Mesendoderm (in vitro differentiated cells): ENCODE results near the gene MICB.
A peak's percentile ranks its signal among the peaks of the same experiment; 100 is the strongest.

ENCODE experiments used
- DNase-seq: peaks from one replicate; pipeline ENCODE4 v3.0.0; 2013
- H2AK5ac ChIP-seq: 2 replicates; pipeline ENCODE4 v1.6.1; 2013; ENCODE audit warnings: low read length, inconsistent platforms
- H2BK120ac ChIP-seq: 2 replicates; pipeline ENCODE4 v1.6.1; 2013; ENCODE audit warnings: low read depth, mild to moderate bottlenecking, low read length, moderate library complexity, mixed read lengths
- H2BK15ac ChIP-seq: replicated peaks from 2 replicates; pipeline ENCODE4 v1.6.1; 2013; ENCODE audit warnings: low read depth, mild to moderate bottlenecking, moderate library complexity
- H2BK5ac ChIP-seq: 2 replicates; pipeline ENCODE4 v1.6.1; 2013; ENCODE audit warnings: low read length, inconsistent platforms
- H3K18ac ChIP-seq: 2 replicates; pipeline ENCODE4 v1.6.1; 2013; ENCODE audit warnings: mild to moderate bottlenecking, low read length, mixed read lengths
- H3K23ac ChIP-seq: one replicate; pipeline ENCODE4 v1.6.1; 2013; ENCODE audit warnings: low read length
- H3K27ac ChIP-seq: 2 replicates; pipeline ENCODE4 v1.5.1; 2013; ENCODE audit warnings: low read depth, mild to moderate bottlenecking, inconsistent platforms, low read length, moderate library complexity
- H3K27me3 ChIP-seq: 2 replicates; pipeline ENCODE4 v1.6.1; 2013; ENCODE audit warnings: low read length, control low read depth, mild to moderate bottlenecking, inconsistent platforms; ENCODE audit not compliant: insufficient read depth, poor library complexity
- H3K36me3 ChIP-seq: 2 replicates; pipeline ENCODE4 v1.6.1; 2013; ENCODE audit warnings: low read length, inconsistent platforms; ENCODE audit not compliant: control insufficient read depth, insufficient read depth
- H3K4ac ChIP-seq: one replicate; pipeline ENCODE4 v1.6.1; 2013; ENCODE audit warnings: low read depth, mild to moderate bottlenecking, low read length, moderate library complexity
- H3K4me1 ChIP-seq: 2 replicates; pipeline ENCODE4 v1.6.1; 2013; ENCODE audit warnings: low read depth, low read length, inconsistent platforms; ENCODE audit not compliant: control insufficient read depth
- H3K4me2 ChIP-seq: 2 replicates; pipeline ENCODE4 v1.6.1; 2013; ENCODE audit warnings: low read length
- H3K4me3 ChIP-seq: 2 replicates; pipeline ENCODE4 v1.5.1; 2013; ENCODE audit warnings: mild to moderate bottlenecking, low read length
- H3K56ac ChIP-seq: one replicate; pipeline ENCODE4 v1.6.1; 2013; ENCODE audit warnings: low read length
- H3K79me1 ChIP-seq: 2 replicates; pipeline ENCODE4 v1.6.1; 2013; ENCODE audit warnings: low read length, inconsistent platforms
- H3K79me2 ChIP-seq: 2 replicates; pipeline ENCODE4 v1.6.1; 2013; ENCODE audit warnings: mild to moderate bottlenecking, low read length; ENCODE audit not compliant: control insufficient read depth, insufficient read depth
- H3K9ac ChIP-seq: 2 replicates; pipeline ENCODE4 v1.6.1; 2013; ENCODE audit warnings: low read length, inconsistent platforms
- H4K5ac ChIP-seq: one replicate; pipeline ENCODE4 v1.6.1; 2013; ENCODE audit warnings: low read length
- H4K8ac ChIP-seq: one replicate; pipeline ENCODE4 v1.6.1; 2013; ENCODE audit warnings: low read depth, mild to moderate bottlenecking, control low read depth, low read length, moderate library complexity
- WGBS: extraction: QIAGEN DNeasy Blood & Tissue Kit; methylation state at CpG from one replicate; pipeline ENCODE4 v1.1.7; 2013; ENCODE audit warnings: low lambda C conversion rate, missing lambda C conversion rate; ENCODE audit not compliant: insufficient coverage; ENCODE audit errors: extremely low coverage; 5-methylcytosine and 5-hydroxymethylcytosine counted together

The MICB gene

GRCh38 chr6:31545291-31545690, 47.3 kb downstream of the MICB start:
- H2AK5ac ChIP-seq = no peak overlapping the region
- peak overlapping the region; percentile 73 for H3K56ac ChIP-seq
- no peak overlapping the region for H2BK5ac ChIP-seq
- H3K23ac ChIP-seq = no peak overlapping the region
- H3K79me2 ChIP-seq = peaks cover 15% of the 10 kb centered on the region
- peaks cover 7% of the 10 kb centered on the region for H3K79me1 ChIP-seq
- H2BK15ac ChIP-seq = no peak overlapping the region
- no peaks in the 10 kb centered on the region for H3K36me3 ChIP-seq
- WGBS = no CpG with 5 or more reads among the region's 7 CpGs
- H3K4ac ChIP-seq = no peak overlapping the region
- H3K27ac ChIP-seq = no peak overlapping the region
- H3K9ac ChIP-seq = no peak overlapping the region
- no peak overlapping the region for H4K8ac ChIP-seq
- no peak overlapping the region for H3K4me2 ChIP-seq
- no peaks in the 10 kb centered on the region for H3K4me1 ChIP-seq
- H2BK120ac ChIP-seq = no peak overlapping the region
- no peak for DNase-seq
- H4K5ac ChIP-seq = no peak overlapping the region
- no peaks in the 10 kb centered on the region for H3K27me3 ChIP-seq
- no peak overlapping the region for H3K18ac ChIP-seq
- H3K4me3 ChIP-seq = no peak overlapping the region

- Histone ChIP-seq H2BK120ac (no peak within 1 kb of the TSS), H3K23ac (no peak within 1 kb of the TSS), H3K79me1 (peaks cover 7% of the 10 kb centered on the region), H4K8ac (no peak within 1 kb of the TSS), H3K79me2 (peaks cover 3% of the 10 kb centered on the region), H3K9ac (peak within 1 kb of the TSS; percentile 66), H3K4me2 (peak within 1 kb of the TSS; percentile 87), H3K4me3 (peak within 1 kb of the TSS; percentile 49), H3K4ac (no peak within 1 kb of the TSS), H2AK5ac (no peak within 1 kb of the TSS), H3K27me3 (no peaks in the 10 kb centered on the region), H2BK15ac (no peak within 1 kb of the TSS), H3K4me1 (no peaks in the 10 kb centered on the region), H4K5ac (no peak within 1 kb of the TSS), H3K27ac (no peak within 1 kb of the TSS), H3K56ac (peak within 1 kb of the TSS; percentile 74), H3K18ac (no peak within 1 kb of the TSS), H3K36me3 (no peaks in the 10 kb centered on the region), H2BK5ac (no peak within 1 kb of the TSS)
- DNase-seq = peak; percentile 99
- WGBS = no CpG with 5 or more reads among the region's 11 CpGs
Observed at GRCh38 chr6:31546339-31546957, 48.5 kb downstream of the MICB start, which contains the start of gene ATP6V1G2. TSS of gene ATP6V1G2 (minus strand) at chr6:31546608. CDS start at chr6:31546559, 49 bp downstream.

DNA sequence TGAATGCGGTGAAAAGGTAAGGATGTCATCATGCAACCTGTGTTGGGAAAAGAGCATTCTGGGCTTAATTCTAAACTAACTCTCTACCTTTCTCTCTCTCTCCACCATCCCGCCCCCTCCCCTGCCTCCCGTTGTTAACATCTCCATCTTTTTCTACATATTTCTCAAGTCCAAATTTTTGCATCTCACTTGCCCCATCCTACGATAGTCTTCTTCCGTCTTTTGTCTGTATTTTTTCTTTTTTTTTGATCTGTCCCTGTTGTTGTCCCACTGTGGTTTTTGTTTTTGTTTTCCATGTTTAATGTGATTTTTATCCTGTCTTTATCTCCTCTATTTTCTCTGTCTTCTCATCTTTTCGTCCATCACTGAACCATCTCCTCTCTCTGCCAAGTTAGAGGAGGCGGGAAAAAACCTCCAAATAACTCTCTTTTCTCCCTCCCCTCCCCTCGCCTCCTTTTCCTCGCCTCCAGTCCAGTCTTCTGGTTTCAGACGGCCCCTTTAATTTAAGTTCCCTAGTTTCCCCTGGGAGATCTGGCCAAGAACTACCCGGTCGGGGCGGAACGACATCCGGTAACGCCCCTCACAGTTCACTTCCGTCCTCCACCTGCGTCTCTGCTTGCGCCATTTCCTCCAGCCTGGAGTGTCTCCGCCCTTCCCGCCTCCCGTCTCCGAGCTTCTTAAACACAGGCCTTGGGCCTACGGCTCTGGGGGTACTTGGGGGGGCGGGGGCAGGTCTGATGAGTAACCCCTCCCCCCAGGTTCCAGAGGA, 49.2 kb downstream of the MICB start, which contains the start of gene NFKBIL1:
TSS of gene NFKBIL1 (plus strand) at position 651 of the 769 bp plus-strand sequence. CDS start at position 738, 87 bp downstream.
- no CpG with 5 or more reads among the region's 25 CpGs for WGBS
- peak; percentile 98 for DNase-seq

DNA sequence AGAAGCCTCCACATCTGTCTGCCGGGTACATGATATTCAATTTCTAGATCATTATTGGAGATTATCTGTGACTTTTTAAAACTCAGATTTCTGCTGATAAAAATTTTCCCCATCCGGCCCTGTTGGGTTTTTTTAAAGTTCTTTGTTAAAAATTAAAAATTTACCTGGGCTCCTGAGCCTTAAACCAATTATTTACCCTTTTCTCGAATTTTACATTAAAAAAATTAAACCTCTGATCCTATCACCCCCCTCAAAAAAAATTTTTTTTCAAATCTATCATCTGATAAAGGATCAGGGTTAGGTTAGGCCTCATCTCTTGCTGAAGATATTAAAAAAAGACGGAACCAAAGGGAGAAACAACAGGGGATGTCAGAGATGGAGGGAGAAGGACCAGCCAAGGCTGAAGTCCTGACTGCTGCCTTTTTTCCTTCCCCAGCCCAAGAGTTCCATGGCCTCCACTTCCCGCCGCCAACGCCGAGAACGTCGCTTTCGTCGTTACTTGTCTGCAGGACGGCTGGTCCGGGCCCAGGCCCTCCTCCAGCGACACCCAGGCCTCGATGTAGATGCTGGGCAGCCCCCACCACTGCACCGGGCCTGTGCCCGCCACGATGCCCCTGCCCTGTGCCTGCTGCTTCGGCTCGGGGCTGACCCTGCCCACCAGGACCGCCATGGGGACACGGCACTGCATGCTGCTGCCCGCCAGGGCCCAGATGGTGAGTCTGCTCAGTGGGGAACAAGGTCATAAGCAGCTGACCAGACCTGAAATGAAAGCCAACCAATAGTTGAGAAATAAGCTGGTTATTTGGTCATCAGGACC, 50.0 kb downstream of the MICB start:
- Histone ChIP-seq H3K18ac (no peak overlapping the region), H3K4me2 (no peak overlapping the region), H2BK5ac (no peak overlapping the region), H3K56ac (peak overlapping the region; percentile 78), H2AK5ac (no peak overlapping the region), H4K5ac (no peak overlapping the region), H3K4me1 (no peaks in the 10 kb centered on the region), H3K4me3 (no peak overlapping the region), H3K79me1 (peaks cover 7% of the 10 kb centered on the region), H3K4ac (peak overlapping the region; percentile 4), H3K9ac (peak overlapping the region; percentile 30), H3K36me3 (no peaks in the 10 kb centered on the region), H3K27ac (no peak overlapping the region), H2BK15ac (no peak overlapping the region), H4K8ac (no peak overlapping the region), H2BK120ac (no peak overlapping the region), H3K23ac (no peak overlapping the region), H3K27me3 (no peaks in the 10 kb centered on the region), H3K79me2 (no peaks in the 10 kb centered on the region)
- DNase-seq = no peak
- WGBS = 100% methylated on average over 1 of the region's 24 CpGs

More for the DNA sequence above, 49.2 kb downstream of the MICB start, which contains the start of gene NFKBIL1:
- peak within 1 kb of the TSS; percentile 66 for H3K9ac ChIP-seq
- H3K4me3 ChIP-seq = peak within 1 kb of the TSS; percentile 49
- peak within 1 kb of the TSS; percentile 87 for H3K4me2 ChIP-seq
- H2BK120ac ChIP-seq = no peak within 1 kb of the TSS
- peak within 1 kb of the TSS; percentile 4 for H3K4ac ChIP-seq
- no peaks in the 10 kb centered on the region for H3K4me1 ChIP-seq
- H3K56ac ChIP-seq = peak within 1 kb of the TSS; percentile 78
- no peak within 1 kb of the TSS for H3K23ac ChIP-seq
- H2AK5ac ChIP-seq = no peak within 1 kb of the TSS
- H3K27ac ChIP-seq = no peak within 1 kb of the TSS
- H4K5ac ChIP-seq = no peak within 1 kb of the TSS
- H3K36me3 ChIP-seq = no peaks in the 10 kb centered on the region
- H3K18ac ChIP-seq = no peak within 1 kb of the TSS
- H2BK15ac ChIP-seq = no peak within 1 kb of the TSS
- H4K8ac ChIP-seq = no peak within 1 kb of the TSS
- H3K27me3 ChIP-seq = no peaks in the 10 kb centered on the region
- H2BK5ac ChIP-seq = no peak within 1 kb of the TSS
- H3K79me1 ChIP-seq = peaks cover 7% of the 10 kb centered on the region
- H3K79me2 ChIP-seq = no peaks in the 10 kb centered on the region

DNA sequence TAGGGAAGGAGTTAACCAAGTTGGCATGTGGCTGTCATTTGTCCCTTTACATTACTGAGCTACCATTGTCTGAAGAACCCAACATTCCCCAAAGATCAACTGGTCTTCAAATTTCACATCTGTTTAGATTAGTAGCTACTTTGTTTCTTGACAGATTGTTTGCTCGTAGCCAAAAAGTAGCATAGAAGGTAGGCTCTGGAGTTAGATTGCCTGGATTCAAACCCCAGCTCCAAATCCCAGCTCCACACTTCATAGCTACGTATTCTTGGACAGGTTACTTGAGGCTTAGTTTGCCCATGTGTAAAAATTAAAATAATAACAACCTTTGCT, 50.6 kb downstream of the MICB start:
- H4K8ac ChIP-seq = no peak overlapping the region
- no peak overlapping the region for H3K4ac ChIP-seq
- no peak overlapping the region for H3K27ac ChIP-seq
- WGBS = no CpG with 5 or more reads among the region's 2 CpGs
- DNase-seq = no peak
- no peak overlapping the region for H3K18ac ChIP-seq
- H3K4me3 ChIP-seq = no peak overlapping the region
- no peaks in the 10 kb centered on the region for H3K36me3 ChIP-seq
- H3K56ac ChIP-seq = no peak overlapping the region
- H2BK15ac ChIP-seq = no peak overlapping the region
- no peak overlapping the region for H2BK5ac ChIP-seq
- H3K79me1 ChIP-seq = peaks cover 7% of the 10 kb centered on the region
- H3K27me3 ChIP-seq = no peaks in the 10 kb centered on the region
- H3K4me1 ChIP-seq = no peaks in the 10 kb centered on the region
- H3K23ac ChIP-seq = no peak overlapping the region
- H2AK5ac ChIP-seq = no peak overlapping the region
- no peak overlapping the region for H3K9ac ChIP-seq
- H3K4me2 ChIP-seq = no peak overlapping the region
- no peak overlapping the region for H4K5ac ChIP-seq
- H2BK120ac ChIP-seq = no peak overlapping the region
- H3K79me2 ChIP-seq = no peaks in the 10 kb centered on the region
